Fibroblast of the aortic adventitia (primary cell): Measurements from ENCODE around the gene ARHGDIA. TPM values are rescaled to one million over a fixed set of nuclear protein-coding genes. Genes with fewer than 3 reads are reported as not detected.
A peak's percentile ranks its signal among the peaks of the same experiment; 100 is the strongest.

Experiments used
- DNase-seq: peaks from one replicate; pipeline ENCODE4 v3.0.0-alpha.2; 2010; ENCODE audit warnings: low read depth
- H3K4me3 ChIP-seq: 2 replicates; pipeline ENCODE4 v1.5.1; 2011; ENCODE audit warnings: low read depth, mild to moderate bottlenecking, control low read depth, low read length, moderate library complexity
- total RNA-seq: library from RNA; depleted of rRNA; stranded (reverse); fragments of >200 nt; gene quantifications from 2 replicates; pipeline ENCODE4 v1.2.3, GENCODE V29; 2012; ENCODE audit warnings: low replicate concordance
- TF ChIP-seq, protein P1 (sequence below): IDR thresholded peaks from 2 replicates; pipeline ENCODE4 v1.5.1; 2011; ENCODE audit warnings: mild to moderate bottlenecking, low read length, control low read depth, inconsistent platforms; ENCODE audit not compliant: insufficient read depth

ARHGDIA gene
- total RNA-seq, 1 donor, result 149 TPM

GRCh38 chr17:81834831-81835267 is 36.3 kb downstream of the ARHGDIA start, which contains the start of gene PPP1R27:
PPP1R27 (minus strand) TSS chr17:81835050; CDS start chr17:81834953, 97 bp downstream.
- TF ChIP-seq, protein P1, sequence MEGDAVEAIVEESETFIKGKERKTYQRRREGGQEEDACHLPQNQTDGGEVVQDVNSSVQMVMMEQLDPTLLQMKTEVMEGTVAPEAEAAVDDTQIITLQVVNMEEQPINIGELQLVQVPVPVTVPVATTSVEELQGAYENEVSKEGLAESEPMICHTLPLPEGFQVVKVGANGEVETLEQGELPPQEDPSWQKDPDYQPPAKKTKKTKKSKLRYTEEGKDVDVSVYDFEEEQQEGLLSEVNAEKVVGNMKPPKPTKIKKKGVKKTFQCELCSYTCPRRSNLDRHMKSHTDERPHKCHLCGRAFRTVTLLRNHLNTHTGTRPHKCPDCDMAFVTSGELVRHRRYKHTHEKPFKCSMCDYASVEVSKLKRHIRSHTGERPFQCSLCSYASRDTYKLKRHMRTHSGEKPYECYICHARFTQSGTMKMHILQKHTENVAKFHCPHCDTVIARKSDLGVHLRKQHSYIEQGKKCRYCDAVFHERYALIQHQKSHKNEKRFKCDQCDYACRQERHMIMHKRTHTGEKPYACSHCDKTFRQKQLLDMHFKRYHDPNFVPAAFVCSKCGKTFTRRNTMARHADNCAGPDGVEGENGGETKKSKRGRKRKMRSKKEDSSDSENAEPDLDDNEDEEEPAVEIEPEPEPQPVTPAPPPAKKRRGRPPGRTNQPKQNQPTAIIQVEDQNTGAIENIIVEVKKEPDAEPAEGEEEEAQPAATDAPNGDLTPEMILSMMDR, result no peak
- peak within 1 kb of the TSS; percentile 80 for H3K4me3 ChIP-seq
- DNase-seq, result no peak

GRCh38 chr17:81833921-81834830 is 37.0 kb downstream of the ARHGDIA start:
- H3K4me3 ChIP-seq, result peak overlapping the region; percentile 80
- TF ChIP-seq, protein P1, result no peak
- DNase-seq, result no peak

- TF ChIP-seq, protein P1, result no peak
- peak; percentile 90 for DNase-seq
Observed at GRCh38 chr17:81833160-81833920, 37.8 kb downstream of the ARHGDIA start, which contains the start of gene MCRIP1. MCRIP1 (minus strand) TSS chr17:81833291; CDS start chr17:81824506, 8,785 bp downstream.

DNA sequence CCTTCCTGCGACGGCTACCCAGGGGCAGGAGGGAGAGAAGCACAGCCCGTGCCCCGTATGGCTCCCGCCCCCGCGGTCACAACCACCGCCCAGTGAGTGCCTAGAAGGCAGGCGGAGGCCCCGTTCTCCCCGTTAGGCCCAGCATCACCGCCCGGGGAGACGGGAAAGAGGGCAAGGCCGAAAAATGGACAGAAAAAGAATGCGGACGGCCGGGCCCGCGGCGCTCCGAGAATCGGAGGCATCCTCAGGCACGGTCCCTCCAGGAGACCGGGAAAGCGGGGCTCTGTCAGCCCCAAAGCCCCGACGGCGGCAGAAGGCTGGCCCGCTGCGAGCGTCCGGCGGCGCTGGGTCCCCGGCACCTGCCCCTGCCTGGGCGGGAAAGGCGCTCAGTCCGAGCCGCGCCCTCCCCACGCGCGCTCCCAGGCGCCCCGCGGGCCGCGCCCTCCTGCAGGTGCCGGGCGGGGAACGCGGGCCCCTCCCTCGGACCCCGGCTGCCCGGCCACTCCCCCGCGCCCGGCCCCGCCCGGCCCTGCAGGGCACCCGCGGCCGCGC is 38.5 kb downstream of the ARHGDIA start:
- peak overlapping the region; percentile 79 for H3K4me3 ChIP-seq
- TF ChIP-seq, protein P1, result no peak
- DNase-seq, result peak; percentile 22

More at GRCh38 chr17:81833160-81833920, 37.8 kb downstream of the ARHGDIA start, which contains the start of gene MCRIP1:
- H3K4me3 ChIP-seq, result peak within 1 kb of the TSS; percentile 80

GRCh38 chr17:81831957-81832607 is 39.1 kb downstream of the ARHGDIA start:
- peak overlapping the region; percentile 79 for H3K4me3 ChIP-seq
- TF ChIP-seq, protein P1, result no peak
- peak; percentile 59 for DNase-seq

DNA sequence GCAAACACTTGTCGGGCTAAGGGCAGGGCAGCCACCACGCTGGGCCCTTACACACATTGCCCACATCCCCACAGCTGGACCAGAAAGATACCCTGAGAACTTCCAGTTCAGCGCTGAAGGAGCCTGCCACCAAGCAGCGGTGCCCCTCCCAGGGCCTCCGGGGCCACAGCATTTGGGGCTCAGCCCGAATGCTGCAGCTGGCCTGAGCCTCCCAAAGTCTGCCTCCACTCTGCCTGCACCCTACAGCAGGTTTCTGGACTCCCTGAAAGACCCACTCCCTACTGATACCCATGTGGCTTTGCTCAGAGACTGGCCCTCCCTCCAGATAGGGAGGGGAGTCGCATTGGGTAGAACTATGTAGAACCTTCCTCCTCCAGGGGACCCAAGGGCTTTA is 39.6 kb downstream of the ARHGDIA start:
- H3K4me3 ChIP-seq, result peak overlapping the region; percentile 79
- TF ChIP-seq, protein P1, result no peak
- no peak for DNase-seq
